Activated CD8-positive, alpha-beta T cell treated with anti-CD3 and anti-CD28 coated beads for 36 hours (primary cell): ENCODE results near the gene TMEM200C. TPM values are rescaled to one million over a fixed set of nuclear protein-coding genes. Genes with fewer than 3 reads are reported as not detected.

Source experiments
- ATAC-seq: fragments of 200-7000 bp; cut with Tn5 transposase; one replicate; pipeline ENCODE4 v1.10.0; 2021; ENCODE audit warnings: mild to moderate bottlenecking, moderate library complexity
- CTCF ChIA-PET: fragments of 350-600 bp; sonication (Branson Sonifier 250); formaldehyde crosslinking; loops from one replicate; lab custom pipeline; 2021; ENCODE audit warnings: antibody characterized with exemption; lab: Charles Lee
- POLR2A ChIA-PET: fragments of 350-600 bp; sonication (Branson Sonifier 250); formaldehyde crosslinking; loops from one replicate; lab custom pipeline; 2021; ENCODE audit warnings: antibody characterized with exemption; lab: Charles Lee
- DNase-seq: peaks from one replicate; pipeline ENCODE4 v3.0.0-alpha.2; 2020
- H3K27ac Mint-ChIP-seq: one replicate; pipeline ENCODE4 v1.8.0; 2021; ENCODE audit warnings: mild to moderate bottlenecking, mixed read lengths
- H3K27me3 Mint-ChIP-seq: one replicate; pipeline ENCODE4 v1.8.0; 2021; ENCODE audit warnings: mixed read lengths
- H3K36me3 Mint-ChIP-seq: one replicate; pipeline ENCODE4 v1.8.0; 2021; ENCODE audit warnings: low read depth, mixed read lengths
- H3K4me1 Mint-ChIP-seq: one replicate; pipeline ENCODE4 v1.8.0; 2021; ENCODE audit warnings: low read depth, mixed read lengths
- H3K4me3 Mint-ChIP-seq: one replicate; pipeline ENCODE4 v1.8.0; 2021; ENCODE audit warnings: mild to moderate bottlenecking, moderate library complexity, mixed read lengths
- H3K9me3 Mint-ChIP-seq: one replicate; pipeline ENCODE4 v1.8.0; 2021; ENCODE audit warnings: mixed read lengths
- CTCF ChIP-seq: fragments of 200-600 bp; IDR thresholded peaks from one replicate; pipeline ENCODE4 v1.8.0; 2022; ENCODE audit warnings: antibody characterized with exemption, mild to moderate bottlenecking
- intact Hi-C: fragments of 100-400 bp; cut with micrococcal nuclease; formaldehyde crosslinking; loops from one replicate; pipeline ENCODE4 v1.10.0; 2022
- total RNA-seq, 2 experiments: library from RNA; stranded (reverse); gene quantifications; one replicate each; pipeline ENCODE4 v1.2.3, GENCODE V29; 2021

TMEM200C gene
- total RNA-seq, 2 experiments from 2014 or later = not detected

- CTCF ChIA-PET = interaction anchor here (0.6 to 2.8 kb wide), 12 partner anchors 8 to 818 kb away, joined by 3 to 13 read pairs (median 4); no protein-coding TSS in a partner anchor
- H3K9me3 Mint-ChIP-seq = no peaks in the 10 kb centered on the region
- no peaks in the 10 kb centered on the region for H3K36me3 Mint-ChIP-seq
- H3K27me3 Mint-ChIP-seq = peaks cover 51% of the 10 kb centered on the region
- H3K4me3 Mint-ChIP-seq = peak overlapping the region; percentile 21
- no peak for DNase-seq
- TF ChIP-seq CTCF = no peak
- intact Hi-C loops = no loop called here
- POLR2A ChIA-PET = interaction anchor here (0.6 kb wide), 2 partner anchors 36 to 61 kb away, joined by 3 to 5 read pairs; no protein-coding TSS in a partner anchor
- H3K4me1 Mint-ChIP-seq = peaks cover 8% of the 10 kb centered on the region
- ATAC-seq = no peak
- no peak overlapping the region for H3K27ac Mint-ChIP-seq
Observed at GRCh38 chr18:5891184-5891853, 4.0 kb downstream of the TMEM200C start.

GRCh38 chr18:5890331-5891183 is 4.8 kb downstream of the TMEM200C start:
- peak; percentile 45 for DNase-seq
- TF ChIP-seq CTCF = peak; percentile 66
- intact Hi-C loops = no loop called here
- Mint-ChIP-seq H3K36me3 (no peaks in the 10 kb centered on the region), H3K4me1 (peaks cover 8% of the 10 kb centered on the region), H3K4me3 (no peak overlapping the region), H3K9me3 (no peaks in the 10 kb centered on the region), H3K27ac (no peak overlapping the region), H3K27me3 (peaks cover 48% of the 10 kb centered on the region)
- ChIA-PET CTCF (interaction anchor here (0.6 to 2.8 kb wide), 13 partner anchors 9 to 818 kb away, joined by 3 to 13 read pairs (median 4); no protein-coding TSS in a partner anchor), POLR2A (interaction anchor here (0.6 kb wide), 2 partner anchors 35 to 62 kb away, joined by 3 to 5 read pairs; no protein-coding TSS in a partner anchor)
- peak; percentile 87 for ATAC-seq

- POLR2A ChIA-PET = no interaction called here
- intact Hi-C loops = loop anchor here (10.0 kb wide), 1 partner anchor 329 kb away; no protein-coding TSS in a partner anchor
- DNase-seq = no peak
Observed at GRCh38 chr18:5885361-5885760, 10.0 kb downstream of the TMEM200C start.

GRCh38 chr18:5884375-5884774 is 10.9 kb downstream of the TMEM200C start:
- peaks cover 14% of the 10 kb centered on the region for H3K27me3 Mint-ChIP-seq
- H3K4me3 Mint-ChIP-seq = no peak overlapping the region
- ATAC-seq = no peak
- no peaks in the 10 kb centered on the region for H3K36me3 Mint-ChIP-seq
- H3K9me3 Mint-ChIP-seq = no peaks in the 10 kb centered on the region
- no peak for TF ChIP-seq CTCF
- no peaks in the 10 kb centered on the region for H3K4me1 Mint-ChIP-seq
- intact Hi-C loops = loop anchor here (10.0 kb wide), 1 partner anchor 330 kb away; no protein-coding TSS in a partner anchor
- H3K27ac Mint-ChIP-seq = no peak overlapping the region
- ChIA-PET CTCF (no interaction called here), POLR2A (interaction anchor here (1.4 kb wide), 1 partner anchor 70 kb away, joined by 3 read pairs; no protein-coding TSS in a partner anchor)
- DNase-seq = no peak

More at GRCh38 chr18:5885361-5885760, 10.0 kb downstream of the TMEM200C start:
- peaks cover 20% of the 10 kb centered on the region for H3K27me3 Mint-ChIP-seq
- H3K4me1 Mint-ChIP-seq = no peaks in the 10 kb centered on the region
- no peak overlapping the region for H3K4me3 Mint-ChIP-seq
- no peak for TF ChIP-seq CTCF
- CTCF ChIA-PET = no interaction called here
- no peak overlapping the region for H3K27ac Mint-ChIP-seq
- ATAC-seq = no peak
- no peaks in the 10 kb centered on the region for H3K36me3 Mint-ChIP-seq
- H3K9me3 Mint-ChIP-seq = no peaks in the 10 kb centered on the region
